ENCODE data around the gene DNAJC22. TPM values are rescaled to one million over a fixed set of nuclear protein-coding genes. Genes with fewer than 3 reads are reported as not detected.

Gene DNAJC22
- total RNA-seq, 4 donors from 2014 or later: 0.17 to 0.34 (median 0.26) TPM; not detected in 1

- Histone ChIP-seq H3K4me1 (peaks cover 15 to 21% (median 16%) of the 10 kb centered on the region in 4 donors), H3K9me3 (no peaks in the 10 kb centered on the region), H3K27ac (replicated peaks in 1 of 4) (no peak overlapping the region), H3K4me3 (no peak overlapping the region), H3K27me3 (peaks cover 0 to 35% (median 2%) of the 10 kb centered on the region in 4 donors), H3K36me3 (no peaks in the 10 kb centered on the region)
- DNase-seq (ENCODE audit: extremely low spot score): no peak
- intact Hi-C loops (cut with DNase I): no loop called here
- TF ChIP-seq POLR2AphosphoS5 (IDR thresholded peaks at IDR 0.05) (no peak), EP300 (IDR thresholded peaks at IDR 0.05) (no peak), POLR2A (IDR thresholded peaks at IDR 0.05; ENCODE audit: low read depth) (no peak), CTCF (IDR thresholded peaks at IDR 0.05) (no peak)
Measured at GRCh38 chr12:49327368-49327767, 19.3 kb upstream of the DNAJC22 start.

GRCh38 chr12:49327887-49328286, 18.8 kb upstream of the DNAJC22 start:
- 94% methylated on average over 2 of the region's 2 CpGs for WGBS
- no peak overlapping the region for H3K4me3 ChIP-seq
- DNase-seq (ENCODE audit: extremely low spot score): no peak

GRCh38 chr12:49328816-49329215, 17.9 kb upstream of the DNAJC22 start:
- WGBS: 92% methylated on average over 12 of the region's 12 CpGs
- H3K27me3 ChIP-seq: peaks cover 0 to 49% (median 15%) of the 10 kb centered on the region in 4 donors

More at GRCh38 chr12:49327887-49328286, 18.8 kb upstream of the DNAJC22 start:
- TF ChIP-seq EP300 (IDR thresholded peaks at IDR 0.05) (no peak), POLR2A (IDR thresholded peaks at IDR 0.05; ENCODE audit: low read depth) (no peak), POLR2AphosphoS5 (IDR thresholded peaks at IDR 0.05) (no peak), CTCF (IDR thresholded peaks at IDR 0.05) (no peak)
- Histone ChIP-seq H3K4me1 (peaks cover 13 to 23% (median 16%) of the 10 kb centered on the region in 4 donors), H3K27me3 (peaks cover 0 to 40% (median 7%) of the 10 kb centered on the region in 4 donors), H3K27ac (replicated peaks in 1 of 4) (no peak overlapping the region), H3K36me3 (no peaks in the 10 kb centered on the region), H3K9me3 (no peaks in the 10 kb centered on the region)
- intact Hi-C loops (cut with DNase I): no loop called here

GRCh38 chr12:49330032-49330619, 16.6 kb upstream of the DNAJC22 start:
- Histone ChIP-seq H3K9me3 (no peaks in the 10 kb centered on the region), H3K4me1 (peaks cover 7 to 21% (median 15%) of the 10 kb centered on the region in 4 donors), H3K4me3 (no peak overlapping the region), H3K27me3 (peaks cover 0 to 62% (median 28%) of the 10 kb centered on the region in 4 donors), H3K36me3 (no peaks in the 10 kb centered on the region), H3K27ac (replicated peaks in 1 of 4) (no peak overlapping the region)
- no peak for DNase-seq (ENCODE audit: extremely low spot score)
- 96% methylated on average over 5 of the region's 7 CpGs for WGBS
- TF ChIP-seq EP300 (IDR thresholded peaks at IDR 0.05) (no peak), POLR2A (IDR thresholded peaks at IDR 0.05; ENCODE audit: low read depth) (no peak), POLR2AphosphoS5 (IDR thresholded peaks at IDR 0.05) (no peak), CTCF (IDR thresholded peaks at IDR 0.05) (no peak)
- intact Hi-C loops (cut with DNase I): no loop called here

More at GRCh38 chr12:49328816-49329215, 17.9 kb upstream of the DNAJC22 start:
- intact Hi-C loops (cut with DNase I): no loop called here
- peaks cover 7 to 22% (median 15%) of the 10 kb centered on the region in 4 donors for H3K4me1 ChIP-seq
- DNase-seq (ENCODE audit: extremely low spot score): no peak
- no peak overlapping the region for H3K4me3 ChIP-seq
- H3K9me3 ChIP-seq: no peaks in the 10 kb centered on the region
- TF ChIP-seq EP300 (IDR thresholded peaks at IDR 0.05): no peak
- no peak for TF ChIP-seq POLR2A (IDR thresholded peaks at IDR 0.05; ENCODE audit: low read depth)
- no peak for TF ChIP-seq POLR2AphosphoS5 (IDR thresholded peaks at IDR 0.05)
- no peak for TF ChIP-seq CTCF (IDR thresholded peaks at IDR 0.05)
- no peaks in the 10 kb centered on the region for H3K36me3 ChIP-seq
- no peak overlapping the region for H3K27ac ChIP-seq (replicated peaks in 1 of 4)
